Germinal center (tissue), 1 donor: ENCODE results near the gene SECISBP2.
"Not testable (repeated sequence)": the region's sequence is repeated elsewhere in the genome, so short reads cannot be mapped to it uniquely, and the experiment has no call there.

Experiments used
- DNase-seq: peaks from one replicate; pipeline ENCODE4 v3.0.0; 2012; ENCODE audit warnings: mixed read lengths, low spot score

The SECISBP2 gene

DNA sequence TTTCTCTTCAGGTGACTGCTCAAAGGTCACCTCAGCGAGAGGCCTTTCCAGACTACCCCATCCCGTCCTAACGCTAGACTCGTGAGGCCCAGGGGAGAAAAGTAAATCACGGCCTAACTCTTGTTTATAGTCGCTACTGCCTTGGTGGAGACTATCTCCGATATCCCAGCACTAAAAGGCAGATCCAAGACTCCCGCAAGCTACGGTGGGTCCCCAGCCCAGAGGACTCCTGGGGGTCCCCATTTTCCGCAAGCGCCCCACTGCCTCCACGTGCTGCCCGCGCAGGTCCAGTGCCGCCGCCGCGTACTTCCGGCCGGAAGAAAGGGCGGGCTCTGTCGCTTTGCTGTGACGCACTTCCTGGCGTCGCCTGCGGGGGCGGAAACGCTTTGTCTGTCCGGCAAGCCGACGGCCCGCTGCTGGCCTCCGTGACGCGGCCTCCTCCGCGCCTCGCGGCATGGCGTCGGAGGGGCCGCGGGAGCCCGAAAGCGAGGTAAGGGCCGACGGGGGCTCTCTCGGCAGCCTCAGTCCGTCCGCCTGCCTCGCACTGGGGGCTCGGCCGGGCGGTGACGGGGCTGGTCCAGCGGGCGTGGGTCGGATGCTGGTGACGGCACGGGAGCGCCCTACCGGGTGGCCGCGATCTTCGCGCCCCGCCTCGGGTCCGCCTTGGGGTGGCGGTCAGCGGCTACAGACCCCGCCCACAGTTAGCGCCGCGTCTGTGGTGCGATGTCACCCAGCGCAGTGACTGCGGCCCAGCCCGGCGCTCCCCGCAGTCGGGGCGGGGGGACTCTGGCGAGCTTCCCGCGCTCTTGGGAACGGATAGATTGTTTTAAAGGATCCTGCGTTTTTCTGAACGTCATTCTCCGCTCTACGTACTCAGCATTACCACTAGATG is at the start of gene SECISBP2:
Gene SECISBP2 (plus strand): TSS at position 378 of the 892 bp plus-strand sequence. CDS start 77 bp downstream, at position 455.
- peak; percentile 86 for DNase-seq

DNA sequence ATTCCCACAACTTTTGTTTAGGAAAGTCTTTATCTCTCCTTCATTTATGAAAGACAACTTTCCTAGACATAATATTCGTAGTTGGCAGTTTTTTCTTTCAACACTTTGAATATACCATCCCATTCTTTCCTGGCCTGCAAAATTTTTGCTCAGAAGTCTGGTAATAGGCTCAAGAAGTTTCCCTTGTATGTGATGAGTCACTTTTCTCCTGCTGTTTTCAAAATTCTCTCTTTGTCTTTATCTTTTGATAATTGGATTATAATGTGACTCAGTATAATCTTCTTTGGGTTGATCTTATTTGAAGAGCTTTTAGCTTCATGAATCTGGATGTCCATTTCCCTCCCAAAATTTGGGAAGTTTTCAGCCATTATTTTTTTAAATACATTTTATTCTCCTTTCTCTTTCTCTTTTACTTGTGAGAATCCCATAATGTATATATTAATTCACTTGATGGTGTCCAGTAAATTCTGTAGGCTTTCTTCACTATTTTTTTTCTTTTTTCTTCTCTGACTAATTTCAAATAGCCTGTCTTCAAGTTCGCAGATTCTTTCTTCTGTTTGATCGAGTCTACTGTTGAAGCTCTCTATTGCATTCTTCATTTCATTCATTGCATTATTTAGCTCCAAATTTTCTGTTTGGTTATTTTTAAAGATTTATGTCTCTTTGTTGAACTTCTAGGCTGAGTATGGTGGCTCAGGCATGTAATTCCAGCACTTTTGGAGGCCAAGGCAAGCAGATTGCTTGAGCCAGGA is 44.6 kb upstream of the SECISBP2 start:
- no peak for DNase-seq

GRCh38 chr9:89274838-89275237 is 43.5 kb upstream of the SECISBP2 start:
- DNase-seq, result no peak

DNA sequence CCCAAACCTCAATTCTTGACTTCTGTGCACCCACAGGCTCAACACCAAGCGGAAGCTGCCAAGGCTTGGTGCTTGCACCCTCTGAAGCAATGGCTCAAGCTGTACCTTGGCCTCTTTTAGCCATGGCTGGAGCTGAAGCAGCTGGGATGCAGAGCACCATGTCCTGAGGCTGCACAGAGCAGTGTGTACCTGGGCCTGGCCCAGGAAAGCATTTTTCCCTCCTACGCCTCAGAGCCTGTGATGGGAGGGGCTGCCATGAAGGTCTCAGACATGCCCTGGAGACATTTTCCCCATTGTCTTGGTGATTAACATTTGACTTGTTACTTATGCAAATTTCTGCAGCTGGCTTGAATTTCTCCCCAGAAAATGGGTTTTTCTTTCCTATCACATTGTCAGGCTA is 42.3 kb upstream of the SECISBP2 start:
- DNase-seq, result not testable (repeated sequence)

GRCh38 chr9:89277043-89277442 is 41.3 kb upstream of the SECISBP2 start:
- no peak for DNase-seq

- DNase-seq, result no peak
These were observed 40.8 kb upstream of the SECISBP2 start for GRCh38 chr9:89277454-89277853.

DNA sequence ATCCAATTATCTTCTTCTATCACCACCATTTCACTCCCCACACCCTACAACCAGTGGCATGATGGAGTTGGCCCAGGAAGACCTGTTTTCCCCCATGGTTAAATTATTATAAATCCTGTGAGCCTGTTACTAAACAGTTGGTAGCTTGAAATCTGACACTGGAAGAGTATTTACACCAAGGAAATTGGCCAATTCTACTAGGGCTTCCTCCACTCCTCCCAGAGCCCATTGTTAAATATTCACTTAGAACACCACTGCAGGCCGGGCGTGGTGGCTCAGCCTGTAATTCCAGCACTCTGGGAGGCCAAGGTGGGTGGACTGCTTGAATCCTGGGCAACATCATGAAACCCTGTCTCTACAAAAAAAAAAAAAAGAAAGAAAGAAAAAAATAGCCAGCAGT is 39.7 kb upstream of the SECISBP2 start:
- no peak for DNase-seq

GRCh38 chr9:89278997-89279739 is 39.1 kb upstream of the SECISBP2 start:
- peak; percentile 40 for DNase-seq

- no peak for DNase-seq
These were observed 37.2 kb upstream of the SECISBP2 start for GRCh38 chr9:89281106-89281505.

- not testable (repeated sequence) for DNase-seq
These were observed 35.9 kb upstream of the SECISBP2 start for GRCh38 chr9:89282248-89282968.

DNA sequence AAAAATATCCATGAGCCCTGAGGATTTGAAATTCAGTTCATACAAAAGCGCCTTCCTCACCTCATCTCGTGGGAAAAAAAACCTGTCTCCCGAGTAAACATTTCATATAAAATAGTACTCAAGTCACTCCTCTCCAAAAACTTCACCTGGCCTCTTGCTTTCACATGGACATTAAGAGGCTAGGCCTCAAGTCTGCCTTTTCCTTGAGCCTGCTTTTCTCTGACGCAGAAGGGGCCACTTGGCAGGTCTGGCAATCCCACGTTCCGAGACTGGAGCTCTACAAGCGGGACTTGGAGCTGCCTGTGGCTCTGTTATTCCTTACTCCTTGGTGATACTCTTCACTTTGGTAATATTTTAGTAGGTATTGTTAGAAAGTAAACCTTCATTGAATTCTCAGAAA is 34.2 kb upstream of the SECISBP2 start:
- no peak for DNase-seq

GRCh38 chr9:89291741-89292140 is 26.6 kb upstream of the SECISBP2 start:
- no peak for DNase-seq

DNA sequence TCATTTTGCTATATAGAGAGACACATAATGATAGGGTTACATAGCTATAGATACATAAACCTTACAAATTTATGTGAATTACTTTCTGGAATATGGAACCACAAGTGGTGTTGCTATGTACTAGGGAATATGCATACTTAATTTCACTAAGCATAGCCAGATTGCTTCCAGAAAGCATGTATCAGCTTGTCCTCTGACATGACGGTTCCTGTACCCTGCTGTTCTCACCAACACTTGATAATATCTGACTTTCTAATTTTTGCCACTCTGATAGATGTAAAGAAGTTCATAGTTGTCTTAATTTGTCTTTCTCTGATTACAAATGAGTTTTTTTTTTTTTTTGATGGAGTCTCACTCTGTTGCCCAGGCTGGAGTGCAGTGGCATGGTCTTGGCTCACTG is 25.3 kb upstream of the SECISBP2 start:
- DNase-seq, result no peak

DNA sequence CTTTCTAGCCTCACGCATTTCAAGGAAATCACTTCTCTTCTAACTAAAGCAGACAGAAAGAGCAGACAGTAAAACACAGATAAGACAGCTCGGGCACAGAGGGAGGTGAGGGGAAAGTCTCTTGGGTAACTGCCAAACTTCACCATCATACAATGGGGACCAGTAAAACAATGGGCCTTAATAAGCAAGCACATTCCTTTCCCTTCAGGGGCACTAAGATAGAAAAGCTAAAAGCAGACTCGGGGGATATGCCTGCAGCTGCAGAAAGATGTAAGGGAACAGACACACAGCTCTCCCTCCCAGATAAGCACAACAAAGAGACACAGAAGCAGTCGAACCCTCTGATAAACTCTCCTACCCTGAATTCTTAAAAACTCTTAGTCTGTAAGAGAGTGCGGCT is 22.9 kb upstream of the SECISBP2 start:
- no peak for DNase-seq

DNA sequence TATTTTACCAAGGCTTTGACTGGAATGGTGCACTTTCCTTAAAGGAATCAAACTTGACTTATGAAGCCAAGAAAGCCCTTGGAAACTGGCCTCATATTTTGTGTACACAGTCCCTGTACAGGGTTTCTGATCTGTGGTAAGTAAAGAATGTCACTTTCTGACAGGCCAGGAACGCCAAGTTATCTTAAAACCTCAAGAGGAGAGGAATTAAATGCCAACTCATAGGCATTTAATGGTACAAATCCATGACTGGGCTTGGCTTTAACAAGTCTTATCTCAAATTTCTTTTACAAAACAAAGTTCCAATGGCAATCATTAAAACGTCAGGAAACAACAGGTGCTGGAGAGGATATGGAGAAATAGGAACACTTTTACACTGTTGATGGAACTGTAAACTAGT is 16.3 kb upstream of the SECISBP2 start:
- not testable (repeated sequence) for DNase-seq

DNA sequence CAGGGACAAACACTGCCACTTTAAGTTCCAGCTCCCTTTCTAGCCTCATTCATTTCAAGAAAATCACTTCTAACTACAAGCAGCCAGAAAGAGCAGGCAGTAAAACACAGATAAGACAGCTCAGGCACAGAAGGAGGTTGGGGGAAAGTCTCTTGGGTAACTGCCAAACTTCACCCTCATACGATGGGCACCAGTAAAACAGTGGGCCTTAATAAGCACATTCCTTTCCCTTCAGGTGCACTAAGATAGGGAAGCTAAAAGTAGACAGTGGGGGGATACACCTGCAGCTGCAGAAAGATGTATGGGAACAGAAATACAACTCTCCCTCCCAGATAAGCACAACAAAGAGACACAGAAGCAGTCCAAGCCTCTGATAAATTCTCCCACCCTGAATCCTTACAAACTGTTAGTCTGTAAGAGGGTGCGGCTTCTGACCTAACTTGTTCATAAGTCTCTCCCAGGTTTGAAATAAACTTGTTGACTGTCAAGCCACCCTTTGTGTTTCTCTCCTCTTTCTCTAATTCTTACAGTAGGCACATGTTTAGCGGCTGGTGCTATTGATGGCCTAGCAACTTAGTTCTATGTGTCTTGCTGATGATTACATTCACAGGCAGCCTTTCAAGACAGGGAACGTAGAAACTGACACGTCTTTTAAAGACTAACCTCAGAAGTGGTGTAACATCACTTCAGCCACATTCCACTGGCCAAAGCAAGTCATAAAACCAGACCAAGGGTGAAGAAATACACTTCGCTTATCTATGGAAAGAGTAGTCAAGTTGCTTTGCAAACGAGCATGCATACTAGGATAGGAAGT is 14.1 kb upstream of the SECISBP2 start:
- DNase-seq, result no peak

- peak; percentile 46 for DNase-seq
These were observed 13.5 kb upstream of the SECISBP2 start for GRCh38 chr9:89304834-89305188.

DNA sequence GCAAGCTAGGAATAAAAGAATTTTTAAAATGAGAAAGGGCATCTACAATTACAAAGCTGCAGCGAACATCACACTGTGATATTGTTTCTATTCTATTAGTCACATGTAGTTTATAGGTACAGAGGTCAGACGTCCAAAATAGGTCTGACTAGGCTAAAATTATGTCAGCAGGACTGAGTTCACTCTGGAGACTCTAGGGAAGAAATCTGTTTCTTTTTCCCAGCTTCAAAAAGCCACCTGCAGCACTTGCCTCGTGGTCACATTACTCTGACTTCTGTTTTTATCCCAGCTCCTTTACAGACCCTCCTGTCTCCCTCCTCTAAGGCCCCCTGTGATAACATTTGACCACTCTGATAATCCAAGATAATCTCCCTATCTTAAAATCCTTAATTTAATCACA is 12.4 kb upstream of the SECISBP2 start:
- no peak for DNase-seq

GRCh38 chr9:89309166-89309565 is 9.1 kb upstream of the SECISBP2 start:
- no peak for DNase-seq

GRCh38 chr9:89309608-89310474 is 8.5 kb upstream of the SECISBP2 start:
- DNase-seq, result no peak
